Measurements from ENCODE around the gene HTR5A.
"Not testable (repeated sequence)": the region's sequence is repeated elsewhere in the genome, so short reads cannot be mapped to it uniquely, and the experiment has no call there.

HTR5A gene

GRCh38 chr7:155069992-155070751 lies at the start of gene HTR5A:
TSS of gene HTR5A (plus strand) at chr7:155070324. CDS start at chr7:155070900, 576 bp downstream.
- DNase-seq = no peak

- DNase-seq = no peak
These were observed 49.1 kb upstream of the HTR5A start for GRCh38 chr7:155020996-155021395.

- DNase-seq = no peak
These were observed 48.4 kb upstream of the HTR5A start for GRCh38 chr7:155021699-155022145.

GRCh38 chr7:155027879-155028278 lies 42.2 kb upstream of the HTR5A start:
- no peak for DNase-seq

- no peak for DNase-seq
These were observed 37.1 kb upstream of the HTR5A start for GRCh38 chr7:155032978-155033377.

- not testable (repeated sequence) for DNase-seq
These were observed 35.6 kb upstream of the HTR5A start for GRCh38 chr7:155034495-155034894.

- DNase-seq = no peak
These were observed 31.8 kb upstream of the HTR5A start for GRCh38 chr7:155038335-155038734.

GRCh38 chr7:155043756-155044155 lies 26.4 kb upstream of the HTR5A start:
- DNase-seq = no peak

GRCh38 chr7:155048006-155048405 lies 22.1 kb upstream of the HTR5A start:
- no peak for DNase-seq

- no peak for DNase-seq
These were observed 18.8 kb upstream of the HTR5A start for GRCh38 chr7:155051355-155051754.

GRCh38 chr7:155053002-155053401 lies 17.1 kb upstream of the HTR5A start:
- DNase-seq = no peak

GRCh38 chr7:155054761-155055160 lies 15.4 kb upstream of the HTR5A start:
- DNase-seq = no peak

GRCh38 chr7:155057076-155057475 lies 13.0 kb upstream of the HTR5A start:
- DNase-seq = no peak

- DNase-seq = no peak
These were observed 11.2 kb upstream of the HTR5A start for GRCh38 chr7:155058896-155059295.

- no peak for DNase-seq
These were observed 10.4 kb upstream of the HTR5A start for GRCh38 chr7:155059703-155060102.

GRCh38 chr7:155062411-155062810 lies 7.7 kb upstream of the HTR5A start:
- DNase-seq = no peak

- DNase-seq = no peak
These were observed 5.9 kb upstream of the HTR5A start for GRCh38 chr7:155064186-155064585.

GRCh38 chr7:155066417-155066950 lies 3.6 kb upstream of the HTR5A start:
- DNase-seq = peak; percentile 27

- DNase-seq = no peak
These were observed 1.1 kb downstream of the HTR5A start for GRCh38 chr7:155071121-155071651.

GRCh38 chr7:155071916-155072571 lies 1.9 kb downstream of the HTR5A start:
- no peak for DNase-seq

- DNase-seq = no peak
These were observed 3.8 kb downstream of the HTR5A start for GRCh38 chr7:155073922-155074321.

GRCh38 chr7:155084021-155084420 lies 13.9 kb downstream of the HTR5A start:
- no peak for DNase-seq

GRCh38 chr7:155084969-155085368 lies 14.8 kb downstream of the HTR5A start:
- no peak for DNase-seq

- no peak for DNase-seq
These were observed 20.6 kb downstream of the HTR5A start for GRCh38 chr7:155090684-155091083.

Data from SHP77 treated with DMSO at 0.1 percent for 48 hours (cell line).